ENCODE data around the gene GRPR. TPM values are rescaled to one million over a fixed set of nuclear protein-coding genes. Genes with fewer than 3 reads are reported as not detected.
"Not testable (repeated sequence)": the region's sequence is repeated elsewhere in the genome, so short reads cannot be mapped to it uniquely, and the experiment has no call there.

The GRPR gene
- total RNA-seq, 1 experiment from 2014 or later: 0.81 TPM

- no peak for DNase-seq (ENCODE audit: low read depth)
- in situ Hi-C loops (cut with HindIII; ENCODE audit: low pct_unique_long_range_greater_than_20kb, low sequenced_read_pairs): no loop called here
These were observed 2.3 kb downstream of the GRPR start for GRCh38 chrX:16125520-16126149.

DNA sequence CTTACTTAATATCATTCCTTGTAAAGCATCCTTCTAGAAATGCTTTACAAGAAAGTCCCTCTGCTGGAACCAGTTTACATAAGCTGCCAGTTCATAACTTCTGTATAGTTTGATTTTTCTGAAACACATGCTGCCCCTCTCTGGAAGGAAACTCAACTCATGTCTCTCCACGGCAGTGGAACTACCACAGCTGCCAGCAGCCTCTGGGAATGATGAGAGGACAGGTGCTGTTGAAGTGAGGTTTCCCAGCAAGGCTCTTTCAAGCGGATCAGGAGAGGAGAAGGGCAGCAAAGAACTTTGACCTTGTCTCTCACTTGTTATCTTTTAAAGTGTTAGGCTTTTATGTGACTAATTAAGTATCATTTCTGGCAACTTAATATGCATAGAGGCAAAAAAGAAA is 7.3 kb downstream of the GRPR start:
- no peak for DNase-seq (ENCODE audit: low read depth)
- in situ Hi-C loops (cut with HindIII; ENCODE audit: low pct_unique_long_range_greater_than_20kb, low sequenced_read_pairs): no loop called here

GRCh38 chrX:16134936-16135335 is 11.6 kb downstream of the GRPR start:
- in situ Hi-C loops (cut with HindIII; ENCODE audit: low pct_unique_long_range_greater_than_20kb, low sequenced_read_pairs): no loop called here
- DNase-seq (ENCODE audit: low read depth): no peak

- in situ Hi-C loops (cut with HindIII; ENCODE audit: low pct_unique_long_range_greater_than_20kb, low sequenced_read_pairs): no loop called here
- DNase-seq (ENCODE audit: low read depth): no peak
These were observed 12.7 kb downstream of the GRPR start for GRCh38 chrX:16136080-16136479.

DNA sequence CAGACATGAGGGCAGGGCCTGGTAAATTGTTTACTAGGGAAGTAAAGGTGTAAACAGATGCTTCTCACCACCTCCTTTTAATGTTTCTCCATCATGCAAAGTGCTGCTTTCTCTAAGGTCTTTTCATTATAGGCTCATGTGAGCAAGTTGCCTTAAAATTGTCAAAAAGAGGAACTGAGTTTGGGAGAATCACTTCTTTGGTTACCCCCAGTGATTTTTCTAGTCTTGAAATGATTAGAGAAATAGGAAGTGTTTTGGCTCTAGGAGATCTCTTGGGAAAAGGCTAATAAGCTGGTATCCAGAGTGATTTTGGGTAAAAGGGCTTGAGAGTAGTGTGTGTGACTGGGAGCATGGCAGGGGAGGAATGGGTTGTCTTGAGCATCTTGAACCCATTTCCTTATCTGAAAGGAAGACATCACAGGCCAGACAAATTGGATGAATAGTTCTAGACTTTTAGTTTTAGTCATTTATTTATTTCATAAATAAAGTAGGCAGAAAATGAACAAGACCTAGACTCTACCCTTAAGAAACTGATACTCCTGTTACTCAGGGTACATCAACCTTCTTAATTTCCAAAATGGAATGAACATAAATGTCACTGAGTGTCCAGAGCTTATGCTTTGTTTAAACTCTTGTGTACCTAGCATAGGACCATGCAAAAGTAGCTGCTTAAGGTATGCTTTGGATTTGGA is 14.2 kb downstream of the GRPR start:
- in situ Hi-C loops (cut with HindIII; ENCODE audit: low pct_unique_long_range_greater_than_20kb, low sequenced_read_pairs): no loop called here
- DNase-seq (ENCODE audit: low read depth): no peak

DNA sequence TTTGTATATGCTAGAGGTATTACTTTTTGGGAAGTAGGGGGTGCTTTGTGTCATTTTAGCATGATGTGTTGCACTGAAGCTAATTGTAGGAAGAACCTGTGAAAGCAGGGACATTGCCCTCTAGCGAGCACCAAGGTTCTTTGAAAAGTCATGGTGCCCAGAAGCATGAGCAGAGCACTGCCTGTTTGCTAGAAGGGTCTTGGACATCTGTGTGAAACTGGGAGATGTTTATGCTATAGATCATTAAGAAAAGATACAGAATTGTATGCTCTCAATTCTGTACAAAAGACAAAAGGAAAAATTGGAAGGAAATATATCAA is 14.7 kb downstream of the GRPR start:
- no peak for DNase-seq (ENCODE audit: low read depth)
- in situ Hi-C loops (cut with HindIII; ENCODE audit: low pct_unique_long_range_greater_than_20kb, low sequenced_read_pairs): no loop called here

GRCh38 chrX:16140448-16140847 is 17.1 kb downstream of the GRPR start:
- in situ Hi-C loops (cut with HindIII; ENCODE audit: low pct_unique_long_range_greater_than_20kb, low sequenced_read_pairs): no loop called here
- no peak for DNase-seq (ENCODE audit: low read depth)

DNA sequence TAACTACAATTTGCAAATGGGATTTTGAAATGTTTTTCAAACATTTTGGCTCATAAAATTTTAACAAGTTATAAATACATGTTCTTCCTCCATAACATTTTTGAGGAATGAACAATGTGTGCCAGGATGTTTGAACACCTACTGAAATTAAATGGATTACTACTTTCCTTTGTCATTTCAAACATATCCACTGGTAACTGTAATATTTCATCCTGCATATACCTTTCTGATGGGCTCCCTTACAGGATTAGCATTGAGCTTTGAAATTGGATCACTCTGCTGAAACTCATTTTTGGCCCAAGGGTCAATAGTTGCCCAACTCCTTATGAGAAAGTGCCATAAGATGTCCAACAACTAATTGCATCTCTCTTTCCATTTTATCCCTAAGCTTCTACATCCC is 17.6 kb downstream of the GRPR start:
- no peak for DNase-seq (ENCODE audit: low read depth)
- in situ Hi-C loops (cut with HindIII; ENCODE audit: low pct_unique_long_range_greater_than_20kb, low sequenced_read_pairs): no loop called here

GRCh38 chrX:16141422-16142245 is 18.3 kb downstream of the GRPR start:
- DNase-seq (ENCODE audit: low read depth): no peak
- in situ Hi-C loops (cut with HindIII; ENCODE audit: low pct_unique_long_range_greater_than_20kb, low sequenced_read_pairs): no loop called here

GRCh38 chrX:16142246-16142558 is 18.8 kb downstream of the GRPR start:
- in situ Hi-C loops (cut with HindIII; ENCODE audit: low pct_unique_long_range_greater_than_20kb, low sequenced_read_pairs): no loop called here
- DNase-seq (ENCODE audit: low read depth): no peak

DNA sequence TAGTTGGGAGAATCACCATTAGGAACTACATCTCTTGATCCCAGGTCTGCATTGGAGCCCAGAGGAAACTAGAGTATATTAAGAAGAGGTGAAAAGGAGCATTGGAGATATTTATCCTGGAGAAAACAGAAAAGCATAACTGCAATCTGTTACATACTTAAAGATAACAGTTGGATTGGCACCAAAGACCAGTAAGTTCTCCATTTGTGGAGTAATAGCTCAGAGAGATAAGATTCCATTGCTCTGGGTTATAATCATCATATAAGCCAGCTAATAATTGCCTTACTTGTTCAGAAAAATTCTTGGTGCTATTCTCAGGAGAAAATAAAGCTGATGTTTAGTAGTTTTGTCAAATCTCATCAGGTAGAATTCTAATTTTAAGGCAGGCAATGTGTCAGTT is 20.6 kb downstream of the GRPR start:
- DNase-seq (ENCODE audit: low read depth): no peak
- in situ Hi-C loops (cut with HindIII; ENCODE audit: low pct_unique_long_range_greater_than_20kb, low sequenced_read_pairs): no loop called here

- no peak for DNase-seq (ENCODE audit: low read depth)
- in situ Hi-C loops (cut with HindIII; ENCODE audit: low pct_unique_long_range_greater_than_20kb, low sequenced_read_pairs): no loop called here
These were observed 21.1 kb downstream of the GRPR start for GRCh38 chrX:16144420-16144819.

- not testable (repeated sequence) for DNase-seq (ENCODE audit: low read depth)
These were observed 21.7 kb downstream of the GRPR start for GRCh38 chrX:16145093-16145492.

GRCh38 chrX:16145656-16146055 is 22.3 kb downstream of the GRPR start:
- in situ Hi-C loops (cut with HindIII; ENCODE audit: low pct_unique_long_range_greater_than_20kb, low sequenced_read_pairs): no loop called here
- DNase-seq (ENCODE audit: low read depth): no peak

More at GRCh38 chrX:16145093-16145492, 21.7 kb downstream of the GRPR start:
- in situ Hi-C loops (cut with HindIII; ENCODE audit: low pct_unique_long_range_greater_than_20kb, low sequenced_read_pairs): not testable (repeated sequence)

DNA sequence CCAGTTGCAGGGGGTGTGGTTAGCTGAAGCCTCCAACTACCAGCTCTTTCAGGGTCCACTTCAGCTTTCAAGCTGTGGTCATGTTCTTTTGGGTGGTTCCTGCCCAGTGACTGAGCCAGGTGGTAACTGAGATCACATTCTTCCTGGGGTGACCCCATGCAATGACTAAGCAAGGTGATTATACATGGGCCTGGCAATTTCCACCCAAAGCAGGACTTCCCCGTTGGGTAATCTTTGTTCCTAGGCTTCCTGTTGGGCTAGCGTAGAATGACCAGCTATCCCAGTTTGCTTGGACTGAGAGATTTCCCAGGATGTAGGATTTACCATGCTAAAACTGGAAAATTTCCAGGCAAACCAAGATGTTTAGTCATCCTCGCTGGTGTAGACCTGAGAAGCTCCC is 25.5 kb downstream of the GRPR start:
- no peak for DNase-seq (ENCODE audit: low read depth)
- in situ Hi-C loops (cut with HindIII; ENCODE audit: low pct_unique_long_range_greater_than_20kb, low sequenced_read_pairs): no loop called here

DNA sequence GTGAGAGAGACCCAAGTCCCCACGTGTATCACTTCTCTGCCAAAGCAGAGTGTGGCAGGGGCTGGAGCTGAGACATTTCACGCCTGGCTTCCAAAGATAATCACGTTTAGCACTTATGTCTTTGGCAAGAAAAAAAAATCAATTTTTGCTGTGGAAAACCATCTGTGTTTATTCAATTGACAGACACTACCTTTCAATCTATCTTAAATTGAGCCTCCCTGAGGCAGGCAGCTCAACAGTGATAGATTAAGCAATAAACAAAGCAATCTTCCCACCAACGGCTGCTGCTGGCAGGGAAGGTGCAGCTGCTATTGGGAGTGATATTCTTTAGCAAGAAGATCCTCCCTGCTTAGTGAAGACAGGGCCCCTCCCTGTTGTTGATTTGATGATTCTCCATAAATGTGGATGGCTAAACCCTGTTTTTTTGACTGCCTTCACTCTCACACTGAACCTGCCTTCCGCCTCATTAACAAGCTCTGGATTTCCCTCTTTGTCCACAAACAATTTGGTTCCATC is 32.3 kb downstream of the GRPR start:
- in situ Hi-C loops (cut with HindIII; ENCODE audit: low pct_unique_long_range_greater_than_20kb, low sequenced_read_pairs): no loop called here
- no peak for DNase-seq (ENCODE audit: low read depth)

DNA sequence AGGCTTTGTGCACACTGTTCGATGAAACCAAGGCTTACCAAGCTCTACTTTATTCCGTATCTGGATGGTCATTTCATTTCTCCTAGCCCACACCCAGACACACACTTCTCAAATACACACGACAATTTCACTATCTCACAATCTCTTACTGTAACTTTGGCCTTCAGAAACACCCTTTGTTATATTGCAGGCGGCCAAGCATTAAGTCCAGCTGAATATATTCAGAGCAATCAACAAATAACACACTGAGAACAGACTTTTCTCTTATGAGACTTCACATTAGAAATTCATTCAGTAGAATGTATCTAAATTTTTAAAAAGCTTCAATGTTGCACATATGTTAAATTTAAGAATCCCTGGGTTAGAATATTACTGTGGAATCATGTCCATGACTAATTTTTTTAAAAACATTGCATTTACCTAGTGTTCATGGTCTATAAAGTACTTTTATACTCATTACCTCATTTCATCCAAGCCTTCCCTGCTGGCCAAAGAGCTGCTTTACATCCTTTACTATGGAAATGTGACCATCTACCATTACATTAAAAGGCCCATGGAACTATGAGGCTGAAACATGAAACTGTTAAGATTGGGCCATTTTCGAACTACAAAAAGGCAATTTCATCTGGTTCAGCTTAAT is 33.4 kb downstream of the GRPR start:
- no peak for DNase-seq (ENCODE audit: low read depth)
- in situ Hi-C loops (cut with HindIII; ENCODE audit: low pct_unique_long_range_greater_than_20kb, low sequenced_read_pairs): no loop called here

GRCh38 chrX:16160729-16161128 is 37.4 kb downstream of the GRPR start:
- in situ Hi-C loops (cut with HindIII; ENCODE audit: low pct_unique_long_range_greater_than_20kb, low sequenced_read_pairs): no loop called here
- peak; percentile 72 for DNase-seq (ENCODE audit: low read depth)

GRCh38 chrX:16161173-16161572 is 37.8 kb downstream of the GRPR start:
- DNase-seq (ENCODE audit: low read depth); in situ Hi-C loops (cut with HindIII; ENCODE audit: low pct_unique_long_range_greater_than_20kb, low sequenced_read_pairs): not testable (repeated sequence)
